GM18517 (cell line): ENCODE data around the gene C19orf44.

Experiments used
- ATAC-seq: cut with Tn5 transposase; IDR thresholded peaks from one replicate; pipeline ENCODE4 v1.9.1; 2021; ENCODE audit warnings: mild to moderate bottlenecking, moderate library complexity; ENCODE audit not compliant: unreplicated experiment

Gene C19orf44

DNA sequence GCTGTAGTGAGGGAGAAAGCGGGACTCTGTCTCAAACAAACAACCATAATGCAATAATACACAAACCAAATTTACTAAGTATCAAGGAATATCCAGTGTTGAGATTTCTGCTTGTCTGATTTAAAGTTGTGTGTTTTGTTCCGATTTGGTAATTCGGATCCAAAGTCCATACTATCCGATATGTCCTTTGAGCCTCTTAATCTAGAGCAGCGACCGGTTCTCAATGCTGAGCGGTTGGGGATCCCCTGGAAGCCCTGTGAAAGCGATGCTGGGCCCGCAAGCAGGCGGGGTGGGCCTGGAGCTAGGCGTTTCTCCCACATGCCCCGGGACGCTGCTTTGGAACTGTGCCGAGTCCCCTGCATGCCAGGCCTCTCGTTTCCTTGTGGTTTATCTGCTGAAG lies 20.2 kb downstream of the C19orf44 start:
- ATAC-seq = no peak

DNA sequence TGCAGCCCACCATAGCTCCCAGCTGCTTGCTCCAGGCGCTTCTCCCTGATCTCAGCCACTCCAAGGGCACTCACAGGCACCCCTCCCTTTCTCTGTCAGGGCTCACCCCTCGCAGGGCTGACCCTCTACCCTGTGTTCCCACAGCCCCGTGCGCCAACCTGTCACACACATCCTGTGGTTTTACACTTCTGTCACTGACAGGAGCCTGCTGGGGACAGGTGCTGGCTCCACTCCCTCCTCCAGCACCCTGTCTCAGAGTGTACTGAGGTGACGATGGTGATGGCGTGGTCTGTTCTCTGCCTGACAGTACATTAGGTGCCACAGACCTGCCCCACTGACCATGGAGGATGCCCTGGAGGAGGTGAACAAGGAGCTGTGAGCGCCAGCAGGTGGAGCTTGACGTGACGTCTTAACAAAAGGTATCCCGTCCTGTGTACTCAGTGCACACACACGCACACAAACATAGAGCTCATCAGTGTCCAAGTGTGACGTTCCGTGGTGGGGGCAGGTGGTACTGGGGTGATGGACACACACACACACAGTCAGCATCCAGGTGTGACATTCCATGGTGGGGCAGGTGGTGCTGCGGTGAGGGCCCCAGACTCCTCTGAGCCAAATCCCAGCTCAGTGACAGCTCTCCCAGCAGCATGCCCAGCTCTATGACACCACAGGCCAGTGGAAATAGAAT lies 20.9 kb downstream of the C19orf44 start:
- ATAC-seq = no peak

DNA sequence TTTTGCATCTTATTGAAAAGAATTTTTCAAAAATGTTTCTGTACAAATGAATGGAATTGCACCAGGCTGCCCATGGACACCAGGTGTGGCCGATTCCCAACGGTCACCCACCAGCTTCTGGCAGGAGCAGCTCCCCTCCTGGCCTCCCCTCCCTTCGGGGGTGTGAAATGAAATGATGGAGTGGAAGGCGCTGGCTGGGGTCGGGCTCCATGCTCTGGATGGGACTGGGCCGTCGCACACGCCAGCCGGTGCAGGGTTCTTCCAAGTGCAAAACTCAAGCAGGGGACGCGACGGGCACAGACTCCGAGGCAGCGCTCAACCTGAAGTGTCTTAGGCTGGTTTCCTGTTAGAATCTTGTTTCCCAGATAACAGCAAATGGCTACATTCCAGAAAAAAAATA lies 21.9 kb downstream of the C19orf44 start:
- ATAC-seq = no peak

DNA sequence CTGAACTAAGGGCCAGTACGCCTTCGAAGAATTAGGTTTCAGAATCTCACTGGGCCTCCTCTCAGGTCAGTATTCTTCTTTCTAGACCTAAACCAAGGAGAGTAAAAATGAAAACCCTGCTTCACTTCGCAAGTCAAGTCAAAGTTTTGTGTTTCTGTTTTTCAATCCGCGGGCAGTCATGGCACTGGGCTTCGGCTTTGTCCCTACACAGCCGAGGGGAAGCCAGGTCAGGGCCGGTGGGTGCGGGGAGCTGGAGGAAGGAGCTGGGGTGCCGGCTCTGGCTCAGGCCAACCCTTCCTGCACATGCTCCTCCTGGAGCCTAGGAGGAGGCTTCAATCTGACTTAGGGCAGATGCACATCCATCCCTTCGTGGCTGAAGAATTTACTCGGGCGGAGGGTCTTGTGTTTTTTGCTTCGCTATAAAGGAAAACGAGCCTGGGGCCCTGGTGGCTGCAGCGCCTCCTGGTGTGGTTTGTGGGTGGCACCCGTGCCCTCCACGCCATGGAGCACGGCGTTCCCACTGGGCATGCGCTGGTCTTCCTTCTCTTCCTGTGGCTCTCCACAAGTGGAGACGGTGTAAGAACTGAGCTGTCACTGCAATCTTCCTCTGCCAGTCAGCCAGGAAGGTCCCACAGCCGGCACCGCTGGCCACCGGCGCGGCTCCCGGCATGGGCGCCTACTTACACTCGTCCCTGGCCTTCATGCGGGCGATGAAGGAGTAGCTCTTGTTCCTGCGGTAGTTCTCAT lies 22.5 kb downstream of the C19orf44 start:
- no peak for ATAC-seq

DNA sequence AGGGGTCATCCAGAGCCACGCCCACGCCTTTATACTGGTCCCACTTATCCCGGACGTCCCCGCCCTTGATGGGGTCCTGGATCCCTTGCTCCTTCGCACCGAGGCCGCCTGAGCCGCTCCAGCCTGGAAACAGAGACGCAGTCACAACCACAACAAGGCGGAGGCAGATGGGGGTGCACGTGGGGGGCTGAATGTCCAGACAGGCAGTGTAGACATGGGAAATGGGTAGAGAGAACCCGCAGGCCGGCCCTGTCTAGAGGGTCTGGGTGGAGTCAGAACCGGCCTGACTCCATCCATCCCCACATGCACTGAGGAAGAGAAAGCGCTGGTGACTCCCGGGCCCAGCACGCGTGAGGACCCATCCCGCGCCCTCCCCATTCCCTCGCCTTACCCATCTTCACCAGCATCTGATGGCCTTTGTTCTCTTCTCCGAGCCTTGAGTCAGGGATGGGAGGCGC lies 23.1 kb downstream of the C19orf44 start:
- ATAC-seq = no peak

DNA sequence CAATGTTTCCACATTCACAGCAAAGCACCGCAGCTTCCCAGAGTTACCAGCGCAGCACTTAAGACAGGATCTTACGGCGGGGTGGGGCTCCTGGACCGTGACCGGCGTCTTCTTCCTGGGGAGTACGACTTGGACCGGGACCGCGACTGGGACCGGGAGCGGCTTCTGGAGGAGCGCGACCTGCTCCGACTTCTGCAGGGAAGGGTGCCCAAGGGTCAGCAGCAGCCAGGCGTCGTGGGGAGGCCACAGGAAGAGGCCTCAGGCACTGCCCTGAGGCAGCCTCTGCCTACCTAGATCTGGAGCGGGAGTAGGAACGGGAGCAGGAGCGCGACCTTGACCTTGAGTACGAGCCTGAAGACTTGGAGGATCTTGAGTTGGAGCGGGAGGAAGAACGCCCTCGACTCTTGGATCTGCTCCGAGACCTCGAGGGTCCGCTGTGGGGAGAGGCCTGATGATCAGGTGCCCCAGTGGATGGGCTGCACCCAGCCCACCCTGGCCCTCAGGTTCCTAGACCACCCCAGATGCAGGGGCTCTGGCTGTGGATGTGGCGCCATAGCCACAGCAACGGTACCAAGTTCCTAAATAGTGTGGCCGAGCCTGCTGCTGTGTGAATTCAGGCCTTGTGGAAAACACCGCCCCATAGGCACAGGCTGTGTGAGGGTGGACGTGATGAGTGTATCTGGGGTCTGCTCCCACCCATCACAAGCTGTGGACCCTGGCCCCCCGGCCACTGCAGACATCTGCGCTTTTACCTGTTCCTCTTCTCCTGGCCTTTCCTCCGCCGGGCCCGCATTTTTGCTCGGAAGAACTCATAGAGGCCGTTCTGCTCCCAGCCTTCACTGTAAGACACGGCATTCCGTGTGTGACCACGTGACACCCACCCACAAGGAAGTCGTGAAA lies 24.1 kb downstream of the C19orf44 start:
- ATAC-seq = no peak

DNA sequence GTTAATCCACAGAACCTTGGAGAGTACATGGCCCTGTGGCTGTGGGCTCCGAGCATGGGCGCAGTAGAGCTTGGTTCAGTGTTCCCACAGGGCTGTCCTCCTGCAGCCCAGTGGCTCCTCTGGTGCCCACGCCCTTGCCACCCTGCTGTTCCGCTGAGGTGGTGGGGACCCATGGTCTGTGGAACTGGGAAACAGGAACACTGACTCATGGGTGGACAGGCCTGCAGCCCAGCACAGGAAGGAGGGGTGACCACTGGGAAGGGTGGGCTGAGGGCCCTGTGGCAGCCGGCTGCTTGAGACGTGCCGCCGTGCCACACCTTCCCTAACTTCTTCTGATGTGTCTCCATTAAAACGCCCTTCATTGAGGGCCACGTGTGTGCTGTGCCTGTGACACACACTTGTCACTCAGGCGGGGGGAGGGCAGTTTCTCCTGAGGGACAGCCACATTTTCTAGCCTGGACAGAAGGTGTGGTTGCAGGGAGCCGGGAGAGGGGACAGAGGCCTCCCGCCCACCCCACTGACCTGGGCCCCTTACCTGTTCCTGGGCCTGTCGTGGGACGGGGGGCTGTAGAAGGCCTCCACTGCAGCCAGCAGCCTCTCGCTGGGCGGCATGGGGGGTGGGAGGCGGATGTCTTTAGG lies 24.9 kb downstream of the C19orf44 start:
- ATAC-seq = no peak

DNA sequence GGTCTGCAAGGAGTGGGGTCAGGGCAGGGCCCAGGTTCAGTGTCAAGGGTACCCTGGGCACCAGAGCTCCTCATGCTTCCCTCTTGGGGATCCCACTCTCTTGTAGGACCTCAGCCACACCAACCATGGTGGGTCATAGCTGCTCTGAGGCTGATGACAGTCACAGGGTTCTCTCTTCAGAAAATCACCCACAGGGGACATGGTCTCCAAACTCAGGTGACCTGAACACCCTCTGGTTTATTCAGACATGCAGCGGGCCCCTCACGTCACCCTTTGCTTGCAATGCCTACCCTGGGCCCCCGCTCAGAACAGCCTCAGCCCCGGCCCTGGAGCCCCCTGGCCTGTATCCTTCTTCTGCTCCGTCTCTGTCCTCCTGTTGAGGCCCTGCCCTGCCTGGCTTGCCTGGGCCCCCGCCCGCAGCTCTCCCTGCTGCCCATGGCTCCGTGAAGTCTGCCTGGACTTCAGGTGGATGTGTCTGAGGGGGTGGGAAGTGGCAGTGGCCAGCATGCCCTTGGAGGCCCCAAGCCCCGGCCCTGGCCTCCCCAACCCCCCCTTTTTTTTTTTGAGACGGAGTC lies 25.6 kb downstream of the C19orf44 start:
- no peak for ATAC-seq

DNA sequence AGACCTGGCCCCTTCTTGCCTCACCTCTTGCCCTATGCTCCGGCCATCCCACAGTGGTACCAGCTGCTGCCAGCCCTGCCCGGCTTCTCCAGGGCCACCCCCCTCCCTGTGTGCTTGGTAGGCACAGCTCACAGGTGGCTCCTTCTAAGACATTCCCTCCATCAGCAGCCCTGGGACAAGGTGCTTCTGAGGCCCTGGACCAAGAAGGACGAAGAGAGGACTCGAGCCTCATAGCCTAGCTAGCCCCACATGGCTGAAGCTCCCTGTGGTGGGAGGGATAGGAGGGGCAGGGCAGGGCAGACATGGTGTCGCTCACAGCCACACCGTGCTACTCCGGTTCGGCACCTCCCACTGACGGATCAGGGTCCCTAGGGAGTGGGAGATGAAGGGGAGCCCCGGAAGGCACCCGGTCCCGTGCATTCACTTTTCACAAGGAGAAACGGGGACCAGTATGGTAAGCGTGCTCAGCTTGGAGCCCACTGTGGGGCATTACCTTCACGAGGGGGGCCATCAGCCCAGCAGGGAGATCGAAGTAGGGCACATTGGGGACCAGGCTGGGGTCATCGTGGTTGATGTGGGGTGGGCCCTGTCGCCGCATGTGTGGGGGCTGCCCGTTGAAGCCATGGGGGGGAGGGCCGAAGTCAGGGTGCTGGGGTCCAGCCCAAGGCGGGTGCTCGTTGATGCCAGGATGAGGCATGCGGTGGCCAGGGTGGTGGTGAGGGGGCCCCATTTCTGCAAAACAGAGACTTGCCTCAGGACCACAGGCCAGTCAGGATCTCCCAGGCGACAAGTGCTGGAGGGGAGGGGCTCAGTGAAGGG lies 26.6 kb downstream of the C19orf44 start:
- ATAC-seq = no peak

DNA sequence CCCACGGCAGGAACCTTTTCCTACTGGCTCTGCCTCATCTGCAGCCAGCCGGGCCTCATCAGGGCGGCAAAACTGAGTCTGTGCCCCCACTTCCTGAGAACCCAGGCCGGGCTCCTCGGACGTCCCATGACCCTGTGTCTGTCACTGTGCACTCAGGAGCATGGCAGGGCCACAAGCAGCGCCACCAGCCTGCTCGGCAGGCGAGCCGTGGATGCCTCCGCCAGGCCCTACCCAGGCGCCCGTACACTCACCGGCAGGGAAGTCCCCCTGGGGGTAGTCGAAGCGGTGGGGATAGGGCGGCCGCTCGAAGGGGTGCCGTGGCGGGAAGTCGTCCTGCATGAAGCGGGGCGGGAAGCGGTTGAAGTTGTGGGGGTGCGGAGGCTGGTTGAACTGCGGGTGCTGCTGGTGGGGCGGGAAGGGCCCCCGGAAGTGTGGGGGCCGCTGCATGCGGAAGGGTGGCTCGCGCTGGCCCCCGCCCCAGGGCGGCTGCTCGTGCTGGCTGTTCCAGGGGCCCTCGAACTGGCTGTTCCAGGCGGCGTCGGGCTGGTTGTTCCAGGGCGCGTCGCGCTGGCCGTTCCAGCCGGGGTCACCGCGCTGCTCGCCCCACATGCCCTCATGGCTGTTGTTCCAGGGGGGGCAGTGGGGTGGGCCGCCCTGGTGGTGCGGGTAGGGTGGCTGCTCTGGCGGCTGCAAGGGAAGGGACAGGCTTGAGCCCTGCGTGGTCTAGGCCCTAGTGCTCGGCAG lies 29.0 kb downstream of the C19orf44 start:
- no peak for ATAC-seq

DNA sequence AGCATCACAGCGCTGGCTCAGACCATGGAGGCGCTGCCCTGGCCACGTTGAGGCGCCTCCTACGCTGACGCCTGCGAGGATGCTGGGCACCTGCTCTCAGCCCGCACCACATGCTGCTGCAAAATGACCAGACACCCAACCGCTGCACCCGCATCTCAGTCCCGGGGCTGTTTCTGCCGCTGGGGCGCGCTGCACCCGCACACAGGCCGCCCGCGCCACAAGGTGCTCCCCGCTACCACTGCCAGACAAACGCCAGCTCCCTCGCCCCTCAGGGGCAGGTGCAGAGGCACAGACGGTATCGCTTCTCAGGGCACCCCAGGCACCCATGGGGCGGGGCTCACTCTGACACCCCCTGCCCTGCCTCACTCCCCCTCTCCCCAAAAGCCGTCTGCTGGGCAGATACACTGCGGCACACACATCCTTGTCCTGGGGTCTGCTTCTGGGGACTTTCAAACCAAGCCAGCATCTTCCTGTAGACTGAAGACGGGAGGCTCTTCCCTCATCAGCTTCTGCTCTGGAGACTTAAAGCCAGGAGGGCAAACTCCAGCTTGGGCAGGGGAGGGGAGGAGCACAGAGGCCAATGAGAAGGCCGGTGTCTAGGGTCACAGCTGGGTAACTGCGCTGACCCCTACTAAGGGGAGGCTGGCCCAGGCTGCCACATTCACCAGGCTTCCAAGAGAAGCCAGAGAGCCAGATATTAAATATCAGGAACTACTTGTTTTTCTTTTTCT lies 29.7 kb downstream of the C19orf44 start:
- ATAC-seq = no peak

DNA sequence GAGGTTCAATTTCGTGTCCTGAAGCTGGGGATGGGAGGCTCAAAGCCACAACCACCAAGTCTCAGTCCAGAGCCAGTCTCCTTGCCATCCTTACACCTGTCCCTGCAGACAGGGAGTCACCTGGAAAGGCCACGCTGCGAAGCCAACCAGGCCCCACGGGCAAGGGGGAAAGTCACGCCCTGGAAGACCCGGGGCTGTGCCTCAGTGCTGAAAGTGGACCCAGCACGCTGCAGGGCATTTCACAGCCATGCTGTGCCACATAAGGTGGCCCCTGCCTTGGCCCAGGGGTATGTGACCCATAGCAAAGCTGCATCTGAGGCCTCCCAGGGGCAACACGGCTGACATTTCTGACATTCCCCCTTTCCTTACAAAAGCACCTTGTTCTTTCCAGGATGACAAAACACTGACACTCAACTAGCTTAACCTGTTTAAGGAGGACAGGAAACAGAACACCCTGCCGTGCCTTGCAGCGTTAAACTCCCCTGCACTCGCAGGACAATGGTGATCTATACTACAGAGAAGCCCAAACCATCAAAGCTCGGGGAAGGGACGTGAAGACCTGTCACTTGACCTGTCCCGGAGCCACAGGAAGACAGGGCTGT lies 31.2 kb downstream of the C19orf44 start:
- ATAC-seq = no peak

DNA sequence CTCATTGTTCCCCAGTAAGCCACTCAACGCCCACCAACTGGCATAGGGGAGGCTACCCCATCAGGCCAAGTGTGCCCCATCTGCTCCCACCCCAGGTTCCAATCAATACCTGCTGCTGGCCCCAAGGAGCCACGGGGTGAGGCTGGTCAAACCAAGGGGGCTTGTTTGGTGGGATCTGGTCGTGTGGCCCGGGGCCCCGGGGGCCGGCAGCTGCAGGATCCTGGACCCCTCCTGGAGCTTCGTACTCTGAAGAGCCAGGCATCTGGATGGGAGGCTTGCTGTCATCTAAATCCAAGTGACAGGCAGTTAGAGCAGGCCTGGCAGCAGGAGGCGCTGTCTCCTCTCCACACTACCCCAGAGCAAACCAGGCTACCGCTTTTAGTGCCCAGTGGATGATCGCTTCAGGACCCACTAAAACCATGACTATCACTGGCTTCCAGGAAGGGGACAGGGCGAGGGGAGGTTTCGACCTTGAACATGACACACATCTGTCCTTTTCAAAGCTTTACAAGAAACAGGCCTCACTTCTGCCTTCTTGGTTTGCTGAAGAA lies 31.9 kb downstream of the C19orf44 start:
- no peak for ATAC-seq

DNA sequence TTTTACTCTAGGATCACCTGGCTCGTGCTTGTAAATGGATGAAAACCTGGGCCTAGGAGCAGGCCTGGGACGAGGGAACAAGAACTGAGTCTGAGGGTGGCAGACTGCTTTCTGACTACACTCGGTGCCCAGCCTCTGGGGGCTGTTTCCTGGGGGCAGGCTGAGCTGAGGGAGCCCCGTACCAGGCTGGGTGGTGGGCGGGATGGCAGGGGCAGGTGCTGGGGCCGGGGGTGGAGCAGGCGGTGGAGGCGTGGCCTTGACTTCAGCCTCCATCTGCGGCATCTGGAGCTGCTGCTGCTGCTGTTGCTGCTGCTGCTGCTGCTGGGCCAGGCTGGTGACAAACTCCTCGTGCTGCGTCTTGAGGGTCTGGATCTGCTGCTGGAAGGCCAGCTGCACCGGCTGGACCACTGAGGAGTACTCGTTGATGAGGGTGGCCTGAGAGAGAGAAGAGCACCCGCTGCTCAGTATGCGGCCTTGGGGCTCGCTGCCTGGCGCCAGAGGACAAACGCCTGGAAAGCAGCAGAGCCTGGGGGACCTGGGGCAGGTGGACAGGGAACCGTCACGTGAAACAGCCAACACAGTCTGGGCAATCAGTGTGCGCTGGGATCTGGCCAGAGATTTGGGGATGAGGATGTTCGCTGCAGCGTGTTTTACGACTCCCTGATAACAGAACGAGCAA lies 33.4 kb downstream of the C19orf44 start:
- ATAC-seq = no peak

DNA sequence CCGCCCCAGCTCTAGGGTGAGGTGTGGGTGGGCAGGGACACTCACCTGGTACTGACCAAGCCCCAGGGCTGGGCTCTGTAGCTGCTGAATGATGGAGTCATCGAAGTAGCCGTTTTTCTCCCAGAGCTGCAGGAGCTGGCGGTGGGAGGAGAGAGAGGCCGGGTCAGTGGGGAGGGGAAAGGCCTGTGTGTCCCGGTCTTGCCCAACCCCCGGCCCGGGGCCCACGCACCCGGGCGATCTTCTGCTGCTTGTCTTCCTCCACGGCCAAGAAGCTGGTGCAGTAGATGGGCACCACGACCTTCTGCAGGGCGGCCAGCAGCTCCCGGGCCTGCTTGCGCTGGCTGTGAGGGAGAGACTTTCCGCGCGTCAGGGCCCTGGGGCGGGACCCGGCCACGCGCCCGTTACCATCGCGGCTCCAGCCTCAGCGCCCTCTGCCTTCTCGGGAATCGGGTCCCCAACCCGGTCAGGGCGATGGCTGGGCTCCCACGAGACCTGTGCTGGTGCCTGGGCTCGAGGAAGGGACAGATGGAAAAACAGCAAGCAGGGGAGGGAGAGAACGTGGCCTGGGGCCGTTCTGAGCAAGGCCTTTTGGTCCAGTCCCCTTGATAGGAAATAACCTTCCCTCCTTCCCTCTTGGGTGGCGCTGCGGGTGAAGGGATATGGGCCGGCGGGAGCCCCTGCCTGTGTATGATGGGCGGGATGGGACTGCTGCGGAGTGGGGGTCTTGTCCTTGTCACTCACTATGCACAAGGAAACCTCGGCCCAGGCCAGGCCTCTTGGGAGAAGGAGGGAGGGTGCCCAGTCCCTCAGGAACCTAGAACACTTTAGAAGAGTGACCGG lies 34.6 kb downstream of the C19orf44 start:
- ATAC-seq = no peak

DNA sequence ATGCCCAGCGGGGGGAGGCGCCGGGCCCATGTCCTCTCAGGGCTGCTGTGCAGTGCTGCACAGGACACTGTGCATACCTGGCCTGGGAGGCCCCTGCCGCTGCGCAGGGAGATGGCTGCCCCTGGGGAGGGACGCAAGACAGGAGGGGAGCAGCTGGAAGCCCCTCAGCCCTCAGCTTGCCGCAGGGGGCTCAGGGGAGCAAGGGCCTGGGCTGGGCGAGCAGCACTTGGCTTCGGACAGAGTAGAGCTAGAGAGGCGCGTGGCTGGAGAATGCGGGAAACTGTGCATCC lies 35.1 kb downstream of the C19orf44 start:
- no peak for ATAC-seq
